DOHH2 (cell line): ENCODE measurements around the gene CYBA.

Experiments used
- CTCF ChIP-seq: fragments of 200-600 bp; sonication (generic); IDR thresholded peaks from one replicate; pipeline ENCODE4 v1.5.1; 2014; ENCODE audit warnings: antibody characterized with exemption, mild to moderate bottlenecking, low read depth, low read length; ENCODE audit not compliant: poor library complexity, severe bottlenecking
- EZH2phosphoT487 ChIP-seq: fragments of 200-600 bp; sonication (generic); IDR thresholded peaks from 2 replicates; pipeline ENCODE4 v1.6.1; 2017; ENCODE audit warnings: borderline replicate concordance, mild to moderate bottlenecking, antibody characterized with exemption, low read length, moderate library complexity, mixed read lengths

GRCh38 chr16:88681709-88682451, 31.0 kb upstream of the CYBA start:
- TF ChIP-seq CTCF = no peak
- no peak for TF ChIP-seq EZH2phosphoT487
